Effector CD4-positive, alpha-beta T cell (primary cell): ENCODE results near the gene ANKS1A.

Source experiments
- DNase-seq: peaks from one replicate; pipeline ENCODE4 v3.0.0-alpha.2; 2020

ANKS1A gene

DNA sequence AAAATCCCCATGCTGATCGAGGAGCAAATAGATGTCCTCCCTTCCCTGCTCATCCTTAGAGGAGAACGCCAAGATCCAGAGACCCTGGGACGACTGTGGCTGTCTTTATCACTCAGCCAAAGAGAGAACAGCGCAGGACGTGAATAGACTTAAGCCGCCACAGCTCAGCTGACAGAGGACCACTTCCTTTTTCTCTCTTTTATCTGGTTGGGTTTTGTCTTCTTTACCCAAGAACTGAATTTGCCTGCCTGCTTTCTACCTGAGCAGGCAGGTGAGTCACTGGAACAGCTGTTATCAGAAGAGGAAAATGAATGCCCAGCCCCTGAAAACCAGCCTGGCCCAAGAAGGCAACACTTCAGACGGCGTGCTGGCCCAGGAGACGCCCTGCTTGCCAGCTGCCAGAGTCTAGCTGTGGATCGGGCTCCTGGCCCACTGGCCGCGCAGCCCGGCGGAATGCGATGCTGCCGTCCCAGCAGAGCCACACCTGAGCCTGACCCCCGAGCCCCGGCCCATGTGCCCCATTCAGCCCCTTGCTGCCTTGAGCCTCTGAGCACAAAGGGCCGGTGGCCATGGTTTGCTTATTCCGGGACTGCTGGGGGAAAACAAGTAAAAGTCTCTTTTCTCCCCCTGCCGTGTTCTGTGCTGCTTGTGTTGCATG, 169.9 kb downstream of the ANKS1A start:
- no peak for DNase-seq

DNA sequence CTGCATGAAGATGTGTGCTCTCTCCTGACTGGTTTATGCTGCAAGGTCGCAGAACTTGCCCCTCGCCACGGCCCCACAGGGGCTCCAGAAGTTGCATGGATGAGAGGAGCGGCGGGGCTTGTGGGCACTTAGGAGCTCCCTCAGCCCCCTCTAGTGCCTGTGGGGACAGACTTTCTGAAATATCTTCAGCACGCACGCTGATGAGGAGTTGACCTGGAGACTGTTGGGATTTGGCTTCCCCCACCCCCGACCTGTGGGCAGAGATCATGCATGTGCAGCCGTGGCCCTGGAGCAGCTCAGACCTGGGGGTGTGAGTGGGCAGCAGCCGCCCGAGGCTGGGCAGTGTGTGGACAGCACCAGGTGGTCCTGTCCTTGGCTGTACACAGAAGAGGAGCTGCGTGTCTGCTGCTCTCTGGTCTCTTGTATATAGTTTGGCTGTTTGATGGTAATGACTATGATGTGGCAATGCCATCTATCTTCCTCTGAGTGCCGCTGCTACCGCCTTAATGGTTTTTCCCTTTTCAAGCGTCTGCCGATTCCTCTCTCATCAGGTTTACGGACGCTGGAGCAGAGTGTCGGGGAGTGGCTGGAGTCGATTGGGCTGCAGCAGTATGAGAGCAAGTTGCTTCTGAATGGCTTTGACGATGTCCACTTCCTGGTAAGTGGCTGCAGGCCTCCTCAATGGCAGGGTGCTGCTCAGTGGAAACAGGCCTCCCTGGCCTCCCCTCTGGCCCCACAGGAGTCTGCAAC, 170.7 kb downstream of the ANKS1A start:
- DNase-seq: no peak

- DNase-seq: no peak
These were observed 172.1 kb downstream of the ANKS1A start for GRCh38 chr6:35061102-35061615.

DNA sequence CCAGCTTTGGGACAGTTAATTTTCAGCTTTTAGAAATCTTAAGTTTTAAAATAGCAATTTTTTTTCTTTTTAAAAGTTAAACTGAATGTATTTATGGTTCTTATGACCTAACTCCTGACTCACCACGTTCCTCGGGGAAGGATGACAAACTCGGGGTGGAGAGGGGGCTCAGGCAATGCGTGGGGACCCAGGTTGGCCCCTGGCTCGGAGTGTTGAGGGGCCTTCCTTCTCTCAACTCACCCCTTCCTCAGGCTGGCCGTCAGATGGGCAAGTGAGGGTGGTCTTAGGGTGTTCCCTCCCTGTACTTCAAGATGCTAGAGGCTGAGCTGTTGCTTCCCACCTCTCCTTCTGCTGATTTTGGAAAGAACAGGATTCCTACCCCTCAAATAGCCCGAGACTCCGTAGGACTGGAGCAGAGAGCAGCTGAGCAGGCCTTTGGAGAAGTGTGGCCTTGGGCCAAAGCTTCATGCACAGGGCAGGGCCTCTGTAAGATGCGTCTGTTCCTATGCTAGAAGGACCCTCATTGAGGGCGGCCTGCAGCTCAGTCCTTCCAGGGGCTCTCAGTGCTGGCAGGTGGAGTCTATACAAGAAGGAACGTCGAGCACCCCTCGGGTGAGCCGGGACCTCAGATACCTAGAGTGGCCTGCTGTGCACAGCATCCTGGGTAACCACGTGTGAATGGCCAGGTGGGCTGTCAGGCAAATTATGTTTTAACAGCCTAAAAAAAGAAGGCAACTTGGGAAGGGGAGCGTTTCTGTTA, 172.8 kb downstream of the ANKS1A start:
- no peak for DNase-seq

- no peak for DNase-seq
These were observed 173.9 kb downstream of the ANKS1A start for GRCh38 chr6:35062676-35063574.

GRCh38 chr6:35063701-35064280, 174.7 kb downstream of the ANKS1A start:
- DNase-seq: no peak

GRCh38 chr6:35064290-35064689, 175.2 kb downstream of the ANKS1A start:
- no peak for DNase-seq

DNA sequence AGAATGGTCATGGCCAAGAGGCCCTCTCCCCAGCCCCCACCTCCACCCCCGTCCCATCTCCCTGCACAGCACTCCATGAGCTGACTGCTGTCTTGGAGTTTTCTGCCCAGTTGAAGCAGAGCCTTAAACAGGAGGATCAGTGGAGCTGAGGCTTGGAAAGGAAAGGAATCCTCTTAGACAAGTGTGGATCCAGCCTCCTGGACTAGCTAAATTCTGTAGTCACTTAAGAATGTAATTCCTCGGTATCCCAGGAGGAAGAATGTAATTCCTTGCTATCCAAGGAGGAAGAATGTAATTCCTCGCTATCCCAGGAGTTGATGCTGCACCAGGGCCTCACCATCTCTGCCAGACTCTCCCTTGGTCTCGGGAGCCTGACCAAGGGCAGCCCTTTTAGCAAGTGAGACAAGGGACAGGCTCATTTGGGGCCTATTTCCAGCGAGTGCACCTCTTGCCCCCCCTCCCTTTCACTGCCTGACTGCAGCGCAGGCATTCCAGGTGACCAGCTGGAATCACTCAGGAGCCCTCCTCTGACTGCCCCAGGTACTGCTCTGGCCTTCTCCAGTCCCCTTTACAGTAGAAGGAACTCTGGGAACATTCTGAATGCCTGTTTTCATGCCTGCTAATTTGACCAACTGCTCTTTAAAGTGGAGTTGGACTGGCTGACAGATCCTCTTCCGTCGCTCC, 175.8 kb downstream of the ANKS1A start:
- no peak for DNase-seq

GRCh38 chr6:35065441-35065800, 176.4 kb downstream of the ANKS1A start:
- no peak for DNase-seq

DNA sequence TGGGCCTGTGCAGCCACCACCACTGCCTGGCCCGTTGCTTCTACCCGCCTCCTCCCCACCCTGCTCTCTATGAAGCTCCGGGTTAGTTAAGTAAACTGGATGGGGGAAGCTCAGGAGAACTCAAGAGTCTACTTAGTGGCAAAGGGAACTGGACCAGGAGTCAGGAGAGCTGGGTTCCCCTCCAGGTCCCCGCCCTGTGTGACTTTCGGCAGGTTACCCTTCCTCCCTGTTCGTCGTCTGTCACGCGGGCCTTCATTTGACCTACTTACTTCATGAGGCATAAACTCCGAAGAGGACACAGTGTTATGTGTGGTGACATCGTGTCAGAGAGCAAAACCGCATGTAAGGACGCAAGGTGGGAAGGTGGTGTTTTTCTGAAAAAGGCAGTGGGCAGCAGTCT, 176.8 kb downstream of the ANKS1A start:
- no peak for DNase-seq

- DNase-seq: no peak
These were observed 178.2 kb downstream of the ANKS1A start for GRCh38 chr6:35067234-35067633.

DNA sequence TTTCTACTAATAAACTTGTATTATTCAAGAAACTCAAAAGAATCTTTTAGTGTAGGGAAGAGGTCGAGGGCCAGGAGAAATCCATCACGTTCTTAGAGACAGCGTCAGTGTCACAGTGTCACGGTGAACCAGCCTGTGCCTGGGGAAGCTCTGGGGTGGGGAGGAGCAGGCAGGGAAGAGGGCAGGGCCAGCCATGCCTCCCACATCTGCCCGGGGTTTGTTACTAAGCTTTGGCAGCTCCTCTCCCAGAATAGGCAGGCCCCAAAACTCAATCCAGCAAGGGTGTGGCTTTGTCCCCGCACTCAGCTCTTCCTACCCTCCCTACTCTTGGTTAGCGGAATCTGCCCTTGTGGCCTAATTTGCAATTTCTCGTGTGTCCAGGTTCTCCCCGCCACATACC, 179.2 kb downstream of the ANKS1A start:
- no peak for DNase-seq

DNA sequence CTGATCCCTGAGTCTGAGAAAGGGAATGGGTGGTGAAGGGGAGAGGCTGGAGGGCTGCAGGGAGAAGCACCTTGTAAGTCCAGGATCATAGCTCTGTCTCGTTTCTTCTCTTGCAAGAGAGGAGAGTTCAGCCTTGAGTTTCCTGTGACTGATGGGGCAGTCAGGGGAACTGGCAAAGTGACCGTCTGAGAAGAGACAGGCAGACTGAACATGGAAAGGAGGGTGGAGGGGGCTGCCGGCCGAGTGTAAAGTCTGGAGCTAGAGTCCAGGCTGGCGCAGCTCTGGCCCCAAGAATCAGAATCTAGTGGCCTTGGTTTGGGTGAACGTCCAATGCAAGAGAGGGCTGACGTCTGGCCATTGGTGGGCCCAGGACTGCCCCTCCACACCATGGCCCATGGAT, 179.6 kb downstream of the ANKS1A start:
- DNase-seq: no peak

- no peak for DNase-seq
These were observed 180.2 kb downstream of the ANKS1A start for GRCh38 chr6:35069262-35069661.

- no peak for DNase-seq
These were observed 181.1 kb downstream of the ANKS1A start for GRCh38 chr6:35070111-35070510.

DNA sequence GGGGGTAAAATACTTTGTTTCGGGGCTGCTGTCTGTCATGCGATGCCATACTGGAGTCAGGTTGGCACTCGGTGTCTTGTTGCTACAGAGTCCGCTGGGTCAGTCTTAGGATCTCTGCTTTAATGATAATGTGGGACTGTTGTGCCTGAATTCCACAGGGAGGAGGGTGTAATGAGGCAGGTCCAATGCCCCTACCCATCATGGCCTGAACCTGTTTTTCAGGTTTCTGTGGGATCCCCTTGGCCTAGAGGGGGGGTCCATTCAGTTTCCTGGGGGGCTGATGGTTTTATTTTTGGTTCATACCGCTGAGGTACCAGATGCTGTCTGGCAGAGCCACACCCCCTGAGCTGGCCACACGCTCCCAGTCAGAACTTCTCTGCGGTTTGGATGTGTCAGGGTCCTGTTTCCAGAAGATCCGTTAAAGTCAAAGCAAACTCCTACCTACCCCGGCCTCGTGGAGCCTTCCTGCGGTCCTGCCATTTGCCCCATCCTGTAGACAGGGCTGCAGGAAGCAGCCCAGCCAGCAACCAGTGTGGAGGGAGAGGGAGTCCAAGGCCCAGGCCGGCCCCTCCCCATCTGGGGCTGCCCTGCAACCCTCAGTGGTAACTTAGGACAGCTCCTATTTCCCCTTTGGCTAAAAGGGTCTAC, 182.4 kb downstream of the ANKS1A start:
- DNase-seq: no peak

GRCh38 chr6:35072051-35072697, 183.1 kb downstream of the ANKS1A start:
- no peak for DNase-seq

DNA sequence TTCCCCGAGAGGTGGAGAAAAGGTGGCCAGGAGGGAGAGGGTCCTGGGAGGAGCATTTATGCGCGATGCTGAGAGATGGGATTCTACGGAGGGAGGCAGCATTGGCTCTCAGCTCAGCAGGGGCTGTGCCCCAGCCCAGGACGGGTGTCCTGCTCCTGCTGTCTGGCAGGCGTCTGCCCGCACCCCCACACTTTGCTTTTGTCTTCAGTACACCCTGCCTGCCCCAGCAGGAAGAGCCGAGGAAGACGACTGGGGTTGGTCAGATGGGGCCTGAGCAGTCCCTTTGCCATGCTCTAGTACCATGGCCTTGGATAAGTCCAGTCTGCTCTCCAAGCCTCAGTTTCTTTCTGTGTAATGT, 183.6 kb downstream of the ANKS1A start:
- DNase-seq: no peak

GRCh38 chr6:35073211-35073610, 184.2 kb downstream of the ANKS1A start:
- DNase-seq: no peak

- no peak for DNase-seq
These were observed 184.9 kb downstream of the ANKS1A start for GRCh38 chr6:35073766-35074471.
